Right renal cortex interstitium (tissue), 3 donors: ENCODE results near the gene RP9. TPM values are rescaled to one million over a fixed set of nuclear protein-coding genes. Genes with fewer than 3 reads are reported as not detected.
"Not testable (repeated sequence)": the region's sequence is repeated elsewhere in the genome, so short reads cannot be mapped to it uniquely, and the experiment has no call there.

Experiments
- DNase-seq, 3 donors: peaks; one replicate each; pipeline ENCODE4 v3.0.0-alpha.2; 2013; ENCODE audit warnings: low read depth in 3 of 3, low spot score in 2 of 3
- polyA plus RNA-seq, 3 donors: library from polyadenylated mRNA; unstranded; fragments of 120-200 nt; gene quantifications; one replicate each; pipeline ENCODE4 v1.2.1, GENCODE V29; 2013; ENCODE audit not compliant: insufficient read length in 3 of 3

The RP9 gene
- polyA plus RNA-seq, 3 donors: 36.1 to 39.5 (median 38.7) TPM

GRCh38 chr7:33107136-33108066 is 1.8 kb downstream of the RP9 start:
- DNase-seq: peak in 1 of 3 donors; percentile 39

GRCh38 chr7:33101906-33102305 is 7.3 kb downstream of the RP9 start:
- DNase-seq: no peak

- no peak for DNase-seq
Measured at GRCh38 chr7:33100770-33101169, 8.4 kb downstream of the RP9 start.

GRCh38 chr7:33099154-33099940 is 9.9 kb downstream of the RP9 start:
- DNase-seq: no peak

GRCh38 chr7:33094745-33095275 is 14.4 kb downstream of the RP9 start:
- DNase-seq: not testable (repeated sequence)

GRCh38 chr7:33093266-33093665 is 15.9 kb downstream of the RP9 start:
- DNase-seq: no peak

- DNase-seq: no peak
Measured at GRCh38 chr7:33091641-33092191, 17.5 kb downstream of the RP9 start.

- no peak for DNase-seq
Measured at GRCh38 chr7:33091111-33091531, 18.1 kb downstream of the RP9 start.

- DNase-seq: no peak
Measured at GRCh38 chr7:33089142-33089541, 20.1 kb downstream of the RP9 start.

GRCh38 chr7:33087858-33088257 is 21.3 kb downstream of the RP9 start:
- no peak for DNase-seq

- DNase-seq: no peak
Measured at GRCh38 chr7:33087356-33087755, 21.8 kb downstream of the RP9 start.

- no peak for DNase-seq
Measured at GRCh38 chr7:33079763-33080690, 29.2 kb downstream of the RP9 start.

- DNase-seq: no peak
Measured at GRCh38 chr7:33079096-33079495, 30.1 kb downstream of the RP9 start.

GRCh38 chr7:33076737-33077136 is 32.5 kb downstream of the RP9 start:
- DNase-seq: no peak

GRCh38 chr7:33075818-33076518 is 33.2 kb downstream of the RP9 start:
- no peak for DNase-seq

- DNase-seq: no peak
Measured at GRCh38 chr7:33073243-33073642, 36.0 kb downstream of the RP9 start.

GRCh38 chr7:33072471-33072870 is 36.7 kb downstream of the RP9 start:
- peak in 2 of 3 donors; percentile 37 to 38 for DNase-seq

- no peak for DNase-seq
Measured at GRCh38 chr7:33070831-33071230, 38.4 kb downstream of the RP9 start.

- DNase-seq: no peak
Measured at GRCh38 chr7:33070277-33070676, 38.9 kb downstream of the RP9 start.
